ENCODE data around the gene DLK2. TPM values are rescaled to one million over a fixed set of nuclear protein-coding genes. Genes with fewer than 3 reads are reported as not detected.

DLK2 gene
- total and polyA plus RNA-seq, 7 experiments from 2014 or later = 0.30 to 1.6 (median 0.56) TPM

Small RNA genes within 50 kb of the gene (microRNA-seq; reads per million reads assigned to microRNA genes)
- gene MIR6780B (ENCODE audit: borderline microRNAs expressed) = not detected

Other genes starting within 250 kb of the DLK2 start
- 10 to 100 TPM; 25.4 to 65.7 (median 33.9) TPM for gene DNPH1, start 226.1 kb downstream of the DLK2 start, total RNA-seq
- gene DNPH1, start 226.1 kb downstream of the DLK2 start, polyA plus RNA-seq = 100 to 1,000 TPM; 119 to 141 TPM
- under 1 TPM in 2 of 5 experiments, not detected in 3; 0.05 to 0.29 TPM for gene TTBK1, start 212.1 kb downstream of the DLK2 start, total RNA-seq
- not detected for gene TTBK1, start 212.1 kb downstream of the DLK2 start, polyA plus RNA-seq
- gene SLC22A7, start 157.3 kb downstream of the DLK2 start, total RNA-seq = not detected
- not detected for gene SLC22A7, start 157.3 kb downstream of the DLK2 start, polyA plus RNA-seq
- 1 to 10 TPM in 4 of 5 experiments, not detected in 1; 2.1 to 7.4 (median 4.8) TPM for gene CRIP3, start 146.7 kb downstream of the DLK2 start, total RNA-seq
- not detected for gene CRIP3, start 146.7 kb downstream of the DLK2 start, polyA plus RNA-seq
- gene ZNF318, start 85.9 kb downstream of the DLK2 start, total RNA-seq = 10 to 100 TPM; 15.8 to 40.2 (median 28.3) TPM
- 10 to 100 TPM in 1 of 2 donors, 1 to 10 TPM in 1; 6.9 to 12.9 TPM for gene ZNF318, start 85.9 kb downstream of the DLK2 start, polyA plus RNA-seq
- 10 to 100 TPM; 56.2 to 74.6 (median 60.4) TPM for gene ABCC10, start 28.0 kb downstream of the DLK2 start, total RNA-seq
- 10 to 100 TPM in 1 of 2 donors, 1 to 10 TPM in 1; 9.8 to 18.6 TPM for gene ABCC10, start 28.0 kb downstream of the DLK2 start, polyA plus RNA-seq
- 10 to 100 TPM; 29.2 to 55.2 (median 33.5) TPM for gene TJAP1, start 22.0 kb upstream of the DLK2 start, total RNA-seq
- gene TJAP1, start 22.0 kb upstream of the DLK2 start, polyA plus RNA-seq = 10 to 100 TPM in 1 of 2 donors, 1 to 10 TPM in 1; 8.2 to 10.9 TPM
- under 1 TPM; 0.22 to 0.84 (median 0.46) TPM for gene LRRC73, start 54.8 kb upstream of the DLK2 start, total RNA-seq
- gene LRRC73, start 54.8 kb upstream of the DLK2 start, polyA plus RNA-seq = not detected
- gene YIPF3, start 61.4 kb upstream of the DLK2 start, total RNA-seq = 10 to 100 TPM; 54.4 to 75.9 (median 67.3) TPM
- gene YIPF3, start 61.4 kb upstream of the DLK2 start, polyA plus RNA-seq = 10 to 100 TPM; 68.3 to 74.5 TPM
- 10 to 100 TPM; 36.3 to 61.1 (median 40.9) TPM for gene POLR1C, start 61.5 kb upstream of the DLK2 start, total RNA-seq
- 10 to 100 TPM; 13.1 to 29.2 TPM for gene POLR1C, start 61.5 kb upstream of the DLK2 start, polyA plus RNA-seq
- 100 to 1,000 TPM in 1 of 5 experiments, 10 to 100 TPM in 4; 35.0 to 107 (median 41.9) TPM for gene XPO5, start 120.5 kb upstream of the DLK2 start, total RNA-seq
- gene XPO5, start 120.5 kb upstream of the DLK2 start, polyA plus RNA-seq = 10 to 100 TPM in 1 of 2 donors, 1 to 10 TPM in 1; 9.3 to 10.2 TPM
- 10 to 100 TPM in 4 of 5 experiments, 1 to 10 TPM in 1; 9.1 to 65.6 (median 19.3) TPM for gene POLH, start 120.6 kb upstream of the DLK2 start, total RNA-seq
- 10 to 100 TPM in 1 of 2 donors, 1 to 10 TPM in 1; 7.4 to 16.8 TPM for gene POLH, start 120.6 kb upstream of the DLK2 start, polyA plus RNA-seq
- 10 to 100 TPM; 55.0 to 94.7 (median 72.0) TPM for gene GTPBP2, start 173.7 kb upstream of the DLK2 start, total RNA-seq
- 1 to 10 TPM; 3.2 TPM for gene GTPBP2, start 173.7 kb upstream of the DLK2 start, polyA plus RNA-seq
- gene MAD2L1BP, start 180.3 kb upstream of the DLK2 start, total RNA-seq = 10 to 100 TPM; 25.2 to 44.5 (median 28.0) TPM
- 10 to 100 TPM; 14.9 to 29.1 TPM for gene MAD2L1BP, start 180.3 kb upstream of the DLK2 start, polyA plus RNA-seq
- gene RSPH9, start 189.5 kb upstream of the DLK2 start, total RNA-seq = not detected
- 1 to 10 TPM in 1 of 2 donors, under 1 TPM in 1; 0.96 to 1.1 TPM for gene RSPH9, start 189.5 kb upstream of the DLK2 start, polyA plus RNA-seq
- 10 to 100 TPM; 20.9 to 39.2 (median 28.7) TPM for gene MRPS18A, start 232.2 kb upstream of the DLK2 start, total RNA-seq
- 10 to 100 TPM; 59.7 to 68.4 TPM for gene MRPS18A, start 232.2 kb upstream of the DLK2 start, polyA plus RNA-seq

Data from naive thymus-derived CD4-positive, alpha-beta T cell (primary cell).